Measurements from ENCODE around the gene FAM204A. TPM values are rescaled to one million over a fixed set of nuclear protein-coding genes. Genes with fewer than 3 reads are reported as not detected.

Gene FAM204A
- total RNA-seq, 4 donors from 2014 or later, result 6.8 to 99.0 (median 51.3) TPM

- Histone ChIP-seq H3K4me3 (no peak overlapping the region), H3K27ac (peak overlapping the region in 1 of 2 donors; percentile 68), H3K9me3 (no peaks in the 10 kb centered on the region), H3K4me1 (no peaks in the 10 kb centered on the region), H3K27me3 (no peaks in the 10 kb centered on the region), H3K36me3 (no peaks in the 10 kb centered on the region)
- TF ChIP-seq, protein P1, sequence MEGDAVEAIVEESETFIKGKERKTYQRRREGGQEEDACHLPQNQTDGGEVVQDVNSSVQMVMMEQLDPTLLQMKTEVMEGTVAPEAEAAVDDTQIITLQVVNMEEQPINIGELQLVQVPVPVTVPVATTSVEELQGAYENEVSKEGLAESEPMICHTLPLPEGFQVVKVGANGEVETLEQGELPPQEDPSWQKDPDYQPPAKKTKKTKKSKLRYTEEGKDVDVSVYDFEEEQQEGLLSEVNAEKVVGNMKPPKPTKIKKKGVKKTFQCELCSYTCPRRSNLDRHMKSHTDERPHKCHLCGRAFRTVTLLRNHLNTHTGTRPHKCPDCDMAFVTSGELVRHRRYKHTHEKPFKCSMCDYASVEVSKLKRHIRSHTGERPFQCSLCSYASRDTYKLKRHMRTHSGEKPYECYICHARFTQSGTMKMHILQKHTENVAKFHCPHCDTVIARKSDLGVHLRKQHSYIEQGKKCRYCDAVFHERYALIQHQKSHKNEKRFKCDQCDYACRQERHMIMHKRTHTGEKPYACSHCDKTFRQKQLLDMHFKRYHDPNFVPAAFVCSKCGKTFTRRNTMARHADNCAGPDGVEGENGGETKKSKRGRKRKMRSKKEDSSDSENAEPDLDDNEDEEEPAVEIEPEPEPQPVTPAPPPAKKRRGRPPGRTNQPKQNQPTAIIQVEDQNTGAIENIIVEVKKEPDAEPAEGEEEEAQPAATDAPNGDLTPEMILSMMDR (IDR thresholded peaks at IDR 0.05), result no peak
- no peak for TF ChIP-seq POLR2A (IDR thresholded peaks at IDR 0.05)
- intact Hi-C loops (cut with DNase I; ENCODE audit: low total_unique reads), result no loop called here
- no peak for DNase-seq
Observed at GRCh38 chr10:118254654-118255053, 87.5 kb downstream of the FAM204A start.

- DNase-seq, result no peak
- Histone ChIP-seq H3K27ac (no peak overlapping the region), H3K4me1 (no peaks in the 10 kb centered on the region), H3K36me3 (no peaks in the 10 kb centered on the region), H3K27me3 (no peaks in the 10 kb centered on the region), H3K9me3 (no peaks in the 10 kb centered on the region), H3K4me3 (no peak overlapping the region)
- intact Hi-C loops (cut with DNase I; ENCODE audit: low total_unique reads), result no loop called here
- no peak for TF ChIP-seq POLR2A (IDR thresholded peaks at IDR 0.05)
- TF ChIP-seq, protein P1 (IDR thresholded peaks at IDR 0.05), result no peak
Observed at GRCh38 chr10:118253397-118253796, 88.7 kb downstream of the FAM204A start.

- Histone ChIP-seq H3K9me3 (no peaks in the 10 kb centered on the region), H3K36me3 (no peaks in the 10 kb centered on the region), H3K27ac (no peak overlapping the region), H3K4me1 (no peaks in the 10 kb centered on the region), H3K4me3 (no peak overlapping the region), H3K27me3 (no peaks in the 10 kb centered on the region)
- no peak for TF ChIP-seq POLR2A (IDR thresholded peaks at IDR 0.05)
- TF ChIP-seq, protein P1 (IDR thresholded peaks at IDR 0.05), result no peak
- peak in 1 of 2 donors; percentile 48 for DNase-seq
- intact Hi-C loops (cut with DNase I; ENCODE audit: low total_unique reads), result no loop called here
Observed at GRCh38 chr10:118251791-118252190, 90.3 kb downstream of the FAM204A start.

DNA sequence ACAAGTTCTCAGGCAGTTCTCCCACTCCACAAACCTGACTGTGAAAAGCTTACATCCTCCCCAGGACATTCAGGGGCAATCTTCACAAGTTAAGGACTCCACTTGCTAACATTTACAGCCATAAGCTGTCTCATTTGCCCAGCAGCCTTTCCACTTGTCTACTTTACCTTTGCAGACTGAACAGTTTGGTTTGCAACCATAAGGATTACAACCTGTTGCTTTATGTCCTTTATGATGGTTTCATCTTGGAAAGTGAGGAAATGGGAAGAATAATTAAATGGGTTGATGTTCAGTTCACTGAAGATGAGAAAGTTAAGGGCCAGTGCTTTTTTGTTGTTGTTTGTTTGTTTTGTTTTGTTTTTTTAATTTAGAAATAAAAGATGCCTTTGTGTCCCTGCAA lies 92.4 kb downstream of the FAM204A start:
- Histone ChIP-seq H3K9me3 (no peaks in the 10 kb centered on the region), H3K36me3 (no peaks in the 10 kb centered on the region), H3K4me3 (no peak overlapping the region), H3K27ac (no peak overlapping the region), H3K27me3 (no peaks in the 10 kb centered on the region), H3K4me1 (no peaks in the 10 kb centered on the region)
- no peak for TF ChIP-seq POLR2A (IDR thresholded peaks at IDR 0.05)
- TF ChIP-seq, protein P1 (IDR thresholded peaks at IDR 0.05), result no peak
- no peak for DNase-seq
- intact Hi-C loops (cut with DNase I; ENCODE audit: low total_unique reads), result loop anchor here (10.0 kb wide), 1 partner anchor 705 kb away; the partner anchor contains the start of gene EMX2

Measured in uterus (tissue), 4 donors.